GM18502 (cell line): Measurements from ENCODE around the gene RGS4.

Source experiments
- ATAC-seq: cut with Tn5 transposase; IDR thresholded peaks from one replicate; pipeline ENCODE4 v1.9.1; 2021; ENCODE audit warnings: mild to moderate bottlenecking; ENCODE audit not compliant: unreplicated experiment, poor library complexity

The RGS4 gene

GRCh38 chr1:163094589-163094988, 25.4 kb downstream of the RGS4 start:
- no peak for ATAC-seq

- ATAC-seq = no peak
Observed at GRCh38 chr1:163095213-163095612, 26.1 kb downstream of the RGS4 start.

- ATAC-seq = no peak
Observed at GRCh38 chr1:163102590-163102989, 33.4 kb downstream of the RGS4 start.

- no peak for ATAC-seq
Observed at GRCh38 chr1:163104385-163105099, 35.4 kb downstream of the RGS4 start.

- ATAC-seq = no peak
Observed at GRCh38 chr1:163106364-163106987, 37.3 kb downstream of the RGS4 start.

- no peak for ATAC-seq
Observed at GRCh38 chr1:163107655-163108054, 38.5 kb downstream of the RGS4 start.

GRCh38 chr1:163115887-163116286, 46.7 kb downstream of the RGS4 start:
- ATAC-seq = no peak

- ATAC-seq = no peak
Observed at GRCh38 chr1:163119707-163120106, 50.5 kb downstream of the RGS4 start.

GRCh38 chr1:163120372-163120771, 51.2 kb downstream of the RGS4 start:
- ATAC-seq = no peak

GRCh38 chr1:163124812-163125211, 55.7 kb downstream of the RGS4 start:
- no peak for ATAC-seq
